Activated naive CD4-positive, alpha-beta T cell treated with anti-CD3 and anti-CD28 coated beads, Interleukin-2, amount 50 U/mL, for 24 hours (primary cell): ENCODE results near the gene ITGB5.

Experiments used
- H3K27ac Mint-ChIP-seq: one replicate; pipeline ENCODE4 v1.8.0; 2021; ENCODE audit warnings: mild to moderate bottlenecking, mixed read lengths
- H3K27me3 Mint-ChIP-seq: one replicate; pipeline ENCODE4 v1.8.0; 2021; ENCODE audit warnings: mixed read lengths
- H3K36me3 Mint-ChIP-seq: one replicate; pipeline ENCODE4 v1.8.0; 2021; ENCODE audit warnings: mixed read lengths
- H3K4me1 Mint-ChIP-seq: one replicate; pipeline ENCODE4 v1.8.0; 2021; ENCODE audit warnings: mixed read lengths
- H3K4me3 Mint-ChIP-seq: one replicate; pipeline ENCODE4 v1.8.0; 2021; ENCODE audit warnings: mild to moderate bottlenecking, mixed read lengths
- H3K9me3 Mint-ChIP-seq: one replicate; pipeline ENCODE4 v1.8.0; 2021; ENCODE audit warnings: mixed read lengths

ITGB5 gene

GRCh38 chr3:124821356-124821755, 65.8 kb downstream of the ITGB5 start:
- H3K27me3 Mint-ChIP-seq = peaks cover 5% of the 10 kb centered on the region
- H3K4me1 Mint-ChIP-seq = no peaks in the 10 kb centered on the region
- H3K9me3 Mint-ChIP-seq = no peaks in the 10 kb centered on the region
- no peak overlapping the region for H3K27ac Mint-ChIP-seq
- no peaks in the 10 kb centered on the region for H3K36me3 Mint-ChIP-seq
- H3K4me3 Mint-ChIP-seq = no peak overlapping the region

GRCh38 chr3:124818398-124819091, 68.6 kb downstream of the ITGB5 start:
- Mint-ChIP-seq H3K27ac (no peak overlapping the region), H3K9me3 (no peaks in the 10 kb centered on the region), H3K4me1 (no peaks in the 10 kb centered on the region), H3K4me3 (no peak overlapping the region), H3K36me3 (no peaks in the 10 kb centered on the region), H3K27me3 (peaks cover 5% of the 10 kb centered on the region)

- H3K27me3 Mint-ChIP-seq = peaks cover 5% of the 10 kb centered on the region
- no peaks in the 10 kb centered on the region for H3K4me1 Mint-ChIP-seq
Observed at GRCh38 chr3:124817079-124817478, 70.1 kb downstream of the ITGB5 start.

GRCh38 chr3:124816206-124816605, 71.0 kb downstream of the ITGB5 start:
- Mint-ChIP-seq H3K4me1 (no peaks in the 10 kb centered on the region), H3K4me3 (no peak overlapping the region), H3K9me3 (no peaks in the 10 kb centered on the region), H3K36me3 (no peaks in the 10 kb centered on the region), H3K27ac (no peak overlapping the region), H3K27me3 (peaks cover 4% of the 10 kb centered on the region)

More at GRCh38 chr3:124817079-124817478, 70.1 kb downstream of the ITGB5 start:
- Mint-ChIP-seq H3K4me3 (no peak overlapping the region), H3K27ac (no peak overlapping the region), H3K36me3 (no peaks in the 10 kb centered on the region), H3K9me3 (no peaks in the 10 kb centered on the region)

GRCh38 chr3:124815781-124816180, 71.4 kb downstream of the ITGB5 start:
- Mint-ChIP-seq H3K9me3 (no peaks in the 10 kb centered on the region), H3K27ac (no peak overlapping the region), H3K4me1 (no peaks in the 10 kb centered on the region), H3K27me3 (peaks cover 1% of the 10 kb centered on the region), H3K36me3 (no peaks in the 10 kb centered on the region), H3K4me3 (no peak overlapping the region)

GRCh38 chr3:124814620-124815421, 72.3 kb downstream of the ITGB5 start:
- Mint-ChIP-seq H3K4me1 (no peaks in the 10 kb centered on the region), H3K36me3 (no peaks in the 10 kb centered on the region), H3K9me3 (no peaks in the 10 kb centered on the region), H3K27ac (no peak overlapping the region), H3K4me3 (no peak overlapping the region), H3K27me3 (no peaks in the 10 kb centered on the region)

GRCh38 chr3:124813541-124813940, 73.6 kb downstream of the ITGB5 start:
- H3K36me3 Mint-ChIP-seq = no peaks in the 10 kb centered on the region
- no peaks in the 10 kb centered on the region for H3K27me3 Mint-ChIP-seq
- no peaks in the 10 kb centered on the region for H3K4me1 Mint-ChIP-seq
- no peak overlapping the region for H3K4me3 Mint-ChIP-seq
- H3K9me3 Mint-ChIP-seq = no peaks in the 10 kb centered on the region
- no peak overlapping the region for H3K27ac Mint-ChIP-seq

GRCh38 chr3:124812291-124813265, 74.6 kb downstream of the ITGB5 start:
- Mint-ChIP-seq H3K27ac (no peak overlapping the region), H3K27me3 (no peaks in the 10 kb centered on the region), H3K9me3 (no peaks in the 10 kb centered on the region), H3K36me3 (no peaks in the 10 kb centered on the region), H3K4me1 (no peaks in the 10 kb centered on the region), H3K4me3 (no peak overlapping the region)

GRCh38 chr3:124811436-124811835, 75.7 kb downstream of the ITGB5 start:
- no peak overlapping the region for H3K4me3 Mint-ChIP-seq
- H3K4me1 Mint-ChIP-seq = no peaks in the 10 kb centered on the region
- no peak overlapping the region for H3K27ac Mint-ChIP-seq
- no peaks in the 10 kb centered on the region for H3K27me3 Mint-ChIP-seq
- H3K9me3 Mint-ChIP-seq = no peaks in the 10 kb centered on the region
- no peaks in the 10 kb centered on the region for H3K36me3 Mint-ChIP-seq

- Mint-ChIP-seq H3K27me3 (no peaks in the 10 kb centered on the region), H3K9me3 (no peaks in the 10 kb centered on the region), H3K4me3 (no peak overlapping the region), H3K36me3 (no peaks in the 10 kb centered on the region), H3K4me1 (no peaks in the 10 kb centered on the region), H3K27ac (no peak overlapping the region)
Observed at GRCh38 chr3:124810970-124811369, 76.2 kb downstream of the ITGB5 start.

GRCh38 chr3:124809039-124809438, 78.1 kb downstream of the ITGB5 start:
- Mint-ChIP-seq H3K4me3 (no peak overlapping the region), H3K4me1 (no peaks in the 10 kb centered on the region), H3K27ac (no peak overlapping the region), H3K36me3 (no peaks in the 10 kb centered on the region), H3K27me3 (no peaks in the 10 kb centered on the region), H3K9me3 (no peaks in the 10 kb centered on the region)

- Mint-ChIP-seq H3K36me3 (no peaks in the 10 kb centered on the region), H3K4me3 (no peak overlapping the region), H3K4me1 (no peaks in the 10 kb centered on the region), H3K27me3 (no peaks in the 10 kb centered on the region), H3K27ac (no peak overlapping the region), H3K9me3 (no peaks in the 10 kb centered on the region)
Observed at GRCh38 chr3:124805671-124806070, 81.5 kb downstream of the ITGB5 start.

GRCh38 chr3:124804875-124805274, 82.3 kb downstream of the ITGB5 start:
- Mint-ChIP-seq H3K9me3 (no peaks in the 10 kb centered on the region), H3K4me3 (no peak overlapping the region), H3K36me3 (no peaks in the 10 kb centered on the region), H3K4me1 (no peaks in the 10 kb centered on the region), H3K27ac (no peak overlapping the region), H3K27me3 (no peaks in the 10 kb centered on the region)

GRCh38 chr3:124802702-124803101, 84.5 kb downstream of the ITGB5 start:
- Mint-ChIP-seq H3K4me1 (no peaks in the 10 kb centered on the region), H3K27me3 (no peaks in the 10 kb centered on the region), H3K27ac (no peak overlapping the region), H3K36me3 (no peaks in the 10 kb centered on the region), H3K4me3 (no peak overlapping the region), H3K9me3 (no peaks in the 10 kb centered on the region)

GRCh38 chr3:124802061-124802698, 85.0 kb downstream of the ITGB5 start:
- no peak overlapping the region for H3K27ac Mint-ChIP-seq
- no peak overlapping the region for H3K4me3 Mint-ChIP-seq
- no peaks in the 10 kb centered on the region for H3K36me3 Mint-ChIP-seq
- H3K4me1 Mint-ChIP-seq = no peaks in the 10 kb centered on the region
- no peaks in the 10 kb centered on the region for H3K27me3 Mint-ChIP-seq
- no peaks in the 10 kb centered on the region for H3K9me3 Mint-ChIP-seq
